Brain microvascular endothelial cell (primary cell): Measurements from ENCODE around the gene RBMS1.

Source experiments
- DNase-seq: peaks from one replicate; pipeline ENCODE4 v3.0.0-alpha.2; 2020
- H3K27ac ChIP-seq: fragments of 250-450 bp; sonication (Bioruptor Pico); 2 replicates; pipeline ENCODE4 v1.5.1; 2020; ENCODE audit warnings: mild to moderate bottlenecking, moderate library complexity
- H3K27me3 ChIP-seq: fragments of 250-450 bp; sonication (Bioruptor Pico); replicated peaks from 2 replicates; pipeline ENCODE4 v1.5.1; 2020; ENCODE audit warnings: mild to moderate bottlenecking
- H3K36me3 ChIP-seq: fragments of 250-450 bp; sonication (Bioruptor Pico); replicated peaks from 2 replicates; pipeline ENCODE4 v1.5.1; 2020; ENCODE audit warnings: mild to moderate bottlenecking
- H3K4me3 ChIP-seq: 2 replicates; pipeline ENCODE4 v1.5.1; 2011; ENCODE audit warnings: low read depth, mild to moderate bottlenecking, control low read depth, low read length, moderate library complexity
- in situ Hi-C: cut with HindIII; loops from 2 replicates; pipeline ENCODE4 v1.10.0; 2017; ENCODE audit warnings: low sequenced_read_pairs, low pct_ligation_motif_present
- TF ChIP-seq, protein P1 (sequence below): IDR thresholded peaks from 2 replicates; pipeline ENCODE4 v1.5.1; 2011; ENCODE audit warnings: low read depth, mild to moderate bottlenecking, moderate library complexity, low read length, control low read depth, inconsistent platforms; ENCODE audit errors: missing control alignments

RBMS1 gene

DNA sequence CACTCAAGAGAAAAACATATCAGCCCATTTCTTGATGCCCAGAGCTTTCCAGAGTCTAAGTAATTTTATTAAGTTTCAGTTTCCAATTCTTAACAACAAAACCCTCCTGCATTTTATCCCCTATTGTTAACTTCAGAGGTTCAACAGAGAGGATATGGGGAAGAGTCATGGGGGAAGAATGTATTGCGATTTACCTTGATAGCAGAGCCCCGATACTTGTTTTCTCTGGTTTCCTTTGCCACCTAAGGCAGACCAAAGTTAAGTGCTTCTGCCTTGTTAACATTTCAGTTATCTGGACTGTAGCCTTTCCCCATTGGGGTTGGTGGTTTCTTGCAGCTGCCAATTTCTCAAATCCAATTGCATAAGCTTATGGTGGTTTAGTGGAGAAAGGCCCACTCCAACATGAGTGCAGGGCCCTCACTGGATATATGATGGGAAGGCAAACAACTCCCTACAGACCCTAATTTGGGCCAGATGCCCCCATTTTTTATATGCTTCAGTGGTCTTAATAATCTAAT, 211.5 kb downstream of the RBMS1 start:
- no peak for DNase-seq
- Histone ChIP-seq H3K27me3 (no peaks in the 10 kb centered on the region), H3K4me3 (no peak overlapping the region), H3K36me3 (peaks cover 52% of the 10 kb centered on the region), H3K27ac (no peak overlapping the region)
- TF ChIP-seq, protein P1, sequence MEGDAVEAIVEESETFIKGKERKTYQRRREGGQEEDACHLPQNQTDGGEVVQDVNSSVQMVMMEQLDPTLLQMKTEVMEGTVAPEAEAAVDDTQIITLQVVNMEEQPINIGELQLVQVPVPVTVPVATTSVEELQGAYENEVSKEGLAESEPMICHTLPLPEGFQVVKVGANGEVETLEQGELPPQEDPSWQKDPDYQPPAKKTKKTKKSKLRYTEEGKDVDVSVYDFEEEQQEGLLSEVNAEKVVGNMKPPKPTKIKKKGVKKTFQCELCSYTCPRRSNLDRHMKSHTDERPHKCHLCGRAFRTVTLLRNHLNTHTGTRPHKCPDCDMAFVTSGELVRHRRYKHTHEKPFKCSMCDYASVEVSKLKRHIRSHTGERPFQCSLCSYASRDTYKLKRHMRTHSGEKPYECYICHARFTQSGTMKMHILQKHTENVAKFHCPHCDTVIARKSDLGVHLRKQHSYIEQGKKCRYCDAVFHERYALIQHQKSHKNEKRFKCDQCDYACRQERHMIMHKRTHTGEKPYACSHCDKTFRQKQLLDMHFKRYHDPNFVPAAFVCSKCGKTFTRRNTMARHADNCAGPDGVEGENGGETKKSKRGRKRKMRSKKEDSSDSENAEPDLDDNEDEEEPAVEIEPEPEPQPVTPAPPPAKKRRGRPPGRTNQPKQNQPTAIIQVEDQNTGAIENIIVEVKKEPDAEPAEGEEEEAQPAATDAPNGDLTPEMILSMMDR, result no peak
- in situ Hi-C loops, result no loop called here

GRCh38 chr2:160281213-160281612, 212.4 kb downstream of the RBMS1 start:
- H3K27ac ChIP-seq, result no peak overlapping the region
- H3K4me3 ChIP-seq, result no peak overlapping the region
- TF ChIP-seq, protein P1, result no peak
- no peaks in the 10 kb centered on the region for H3K27me3 ChIP-seq
- DNase-seq, result no peak
- in situ Hi-C loops, result no loop called here
- peaks cover 52% of the 10 kb centered on the region for H3K36me3 ChIP-seq

GRCh38 chr2:160279813-160280465, 213.7 kb downstream of the RBMS1 start:
- Histone ChIP-seq H3K36me3 (peaks cover 57% of the 10 kb centered on the region), H3K27ac (peak overlapping the region; percentile 1), H3K27me3 (no peaks in the 10 kb centered on the region), H3K4me3 (no peak overlapping the region)
- in situ Hi-C loops, result no loop called here
- TF ChIP-seq, protein P1, result no peak
- peak; percentile 28 for DNase-seq

DNA sequence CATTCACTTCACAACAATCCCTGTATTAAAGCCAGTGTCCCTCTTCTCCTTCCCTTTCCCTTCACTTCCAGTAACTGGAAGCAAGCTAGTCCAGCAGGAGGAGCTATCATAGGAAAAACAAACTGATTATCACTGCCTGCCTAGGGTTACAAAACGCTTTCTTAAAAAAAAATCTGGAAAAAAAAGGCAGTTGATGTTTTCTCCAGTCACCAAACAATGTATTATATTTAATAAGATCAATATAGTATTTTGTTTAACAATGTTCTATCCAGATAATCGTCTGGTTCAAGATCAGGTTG, 214.8 kb downstream of the RBMS1 start:
- TF ChIP-seq, protein P1, result peak; percentile 70
- DNase-seq, result peak; percentile 25
- Histone ChIP-seq H3K4me3 (no peak overlapping the region), H3K27ac (peak overlapping the region; percentile 15), H3K36me3 (peaks cover 50% of the 10 kb centered on the region), H3K27me3 (no peaks in the 10 kb centered on the region)
- in situ Hi-C loops, result no loop called here

- no peak overlapping the region for H3K4me3 ChIP-seq
- in situ Hi-C loops, result no loop called here
- peak overlapping the region; percentile 15 for H3K27ac ChIP-seq
- TF ChIP-seq, protein P1, result no peak
- H3K36me3 ChIP-seq, result peaks cover 48% of the 10 kb centered on the region
- H3K27me3 ChIP-seq, result no peaks in the 10 kb centered on the region
- DNase-seq, result no peak
These were observed 215.3 kb downstream of the RBMS1 start for GRCh38 chr2:160278101-160278878.
